ENCODE data around the gene CHMP1A. TPM values are rescaled to one million over a fixed set of nuclear protein-coding genes. Genes with fewer than 3 reads are reported as not detected.

The CHMP1A gene
- total and polyA plus RNA-seq, 2 donors (not counting 1 experiment from before 2014, with no cell fraction given): 61.0 to 66.2 TPM

DNA sequence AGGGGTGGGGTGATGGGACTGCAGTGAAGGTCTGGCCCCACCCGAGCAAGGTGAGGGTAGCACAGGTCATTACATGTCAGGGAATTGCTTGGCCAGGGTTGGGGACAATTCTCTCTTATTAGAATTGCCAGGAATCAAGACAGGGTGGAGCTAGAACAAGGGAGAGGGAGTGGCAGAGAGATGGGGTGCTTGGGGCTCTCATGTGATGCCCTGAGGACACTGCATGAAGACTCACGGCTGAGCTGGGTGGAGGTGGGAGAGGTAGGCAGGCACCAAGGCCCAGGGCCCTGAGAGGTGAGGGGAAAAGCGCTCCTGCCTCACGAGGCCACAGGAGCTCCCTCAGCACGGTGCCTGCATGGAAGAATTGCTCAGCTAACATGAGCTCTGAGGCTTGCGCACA lies 40.5 kb downstream of the CHMP1A start:
- no peak for TF ChIP-seq EZH2 (IDR thresholded peaks at IDR 0.05; ENCODE audit: low read length, missing control alignments)
- TF ChIP-seq, protein P1, sequence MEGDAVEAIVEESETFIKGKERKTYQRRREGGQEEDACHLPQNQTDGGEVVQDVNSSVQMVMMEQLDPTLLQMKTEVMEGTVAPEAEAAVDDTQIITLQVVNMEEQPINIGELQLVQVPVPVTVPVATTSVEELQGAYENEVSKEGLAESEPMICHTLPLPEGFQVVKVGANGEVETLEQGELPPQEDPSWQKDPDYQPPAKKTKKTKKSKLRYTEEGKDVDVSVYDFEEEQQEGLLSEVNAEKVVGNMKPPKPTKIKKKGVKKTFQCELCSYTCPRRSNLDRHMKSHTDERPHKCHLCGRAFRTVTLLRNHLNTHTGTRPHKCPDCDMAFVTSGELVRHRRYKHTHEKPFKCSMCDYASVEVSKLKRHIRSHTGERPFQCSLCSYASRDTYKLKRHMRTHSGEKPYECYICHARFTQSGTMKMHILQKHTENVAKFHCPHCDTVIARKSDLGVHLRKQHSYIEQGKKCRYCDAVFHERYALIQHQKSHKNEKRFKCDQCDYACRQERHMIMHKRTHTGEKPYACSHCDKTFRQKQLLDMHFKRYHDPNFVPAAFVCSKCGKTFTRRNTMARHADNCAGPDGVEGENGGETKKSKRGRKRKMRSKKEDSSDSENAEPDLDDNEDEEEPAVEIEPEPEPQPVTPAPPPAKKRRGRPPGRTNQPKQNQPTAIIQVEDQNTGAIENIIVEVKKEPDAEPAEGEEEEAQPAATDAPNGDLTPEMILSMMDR (conservative IDR thresholded peaks at IDR 0.05 in 1 of 2, IDR thresholded peaks at IDR 0.05 in 1 of 2; ENCODE audit: low read depth in 1 of 2, low read length in 2 of 2): no peak
- Histone ChIP-seq H3K4me2 (ENCODE audit: extremely low read depth, insufficient read depth, low read length) (no peak overlapping the region), H3K36me3 (ENCODE audit: control insufficient read depth, insufficient read depth, low read length) (no peaks in the 10 kb centered on the region), H2AFZ (ENCODE audit: low read length) (no peak overlapping the region), H3K27me3 (ENCODE audit: control insufficient read depth, insufficient read depth, low read length) (no peaks in the 10 kb centered on the region), H3K79me2 (ENCODE audit: control insufficient read depth, insufficient read depth, low read length) (no peaks in the 10 kb centered on the region), H3K9ac (ENCODE audit: insufficient read depth, low read length) (no peak overlapping the region), H3K4me1 (ENCODE audit: control insufficient read depth, extremely low read depth, insufficient read depth, low read length) (no peaks in the 10 kb centered on the region), H3K4me3 (replicated peaks in 1 of 4; ENCODE audit: control extremely low read depth in 1 of 4, insufficient read depth in 1 of 4, low read depth in 3 of 4, low read length in 4 of 4) (no peak overlapping the region), H3K27ac (ENCODE audit: insufficient read depth, low read length) (no peak overlapping the region), H4K20me1 (ENCODE audit: control insufficient read depth, extremely low read depth, insufficient read depth, low read length) (no peaks in the 10 kb centered on the region), H3K9me3 (ENCODE audit: control insufficient read depth, insufficient read depth, low read depth, low read length) (no peaks in the 10 kb centered on the region)
- no peak for DNase-seq (ENCODE audit: low read depth in 2 of 2)

DNA sequence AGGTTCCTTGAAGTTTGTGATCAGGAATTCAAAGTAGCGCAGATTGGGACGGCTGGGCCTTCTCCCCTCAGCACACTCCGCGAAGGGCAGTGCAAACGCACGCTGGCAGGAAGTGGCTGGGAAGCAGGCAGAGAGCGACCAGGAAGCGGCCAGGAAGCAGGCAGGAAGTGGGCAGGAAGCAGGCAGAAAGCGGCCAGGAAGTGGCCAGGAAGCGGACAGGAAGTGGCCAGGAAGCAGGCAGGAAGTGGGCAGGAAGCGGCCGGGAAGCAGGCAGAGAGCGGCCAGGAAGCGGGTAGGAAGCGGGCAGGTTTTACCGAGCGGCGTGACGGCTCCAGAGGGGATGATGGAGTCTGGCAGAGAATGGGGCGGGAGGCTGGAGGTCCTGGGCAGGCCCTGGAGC lies 40.9 kb downstream of the CHMP1A start:
- H2AFZ ChIP-seq (ENCODE audit: low read length): no peak overlapping the region
- H3K27me3 ChIP-seq (ENCODE audit: control insufficient read depth, insufficient read depth, low read length): no peaks in the 10 kb centered on the region
- H3K4me2 ChIP-seq (ENCODE audit: extremely low read depth, insufficient read depth, low read length): no peak overlapping the region
- no peaks in the 10 kb centered on the region for H3K9me3 ChIP-seq (ENCODE audit: control insufficient read depth, insufficient read depth, low read depth, low read length)
- H3K4me1 ChIP-seq (ENCODE audit: control insufficient read depth, extremely low read depth, insufficient read depth, low read length): no peaks in the 10 kb centered on the region
- H3K79me2 ChIP-seq (ENCODE audit: control insufficient read depth, insufficient read depth, low read length): no peaks in the 10 kb centered on the region
- no peaks in the 10 kb centered on the region for H4K20me1 ChIP-seq (ENCODE audit: control insufficient read depth, extremely low read depth, insufficient read depth, low read length)
- H3K9ac ChIP-seq (ENCODE audit: insufficient read depth, low read length): no peak overlapping the region
- no peak overlapping the region for H3K4me3 ChIP-seq (replicated peaks in 1 of 4; ENCODE audit: control extremely low read depth in 1 of 4, insufficient read depth in 1 of 4, low read depth in 3 of 4, low read length in 4 of 4)
- H3K36me3 ChIP-seq (ENCODE audit: control insufficient read depth, insufficient read depth, low read length): no peaks in the 10 kb centered on the region
- H3K27ac ChIP-seq (ENCODE audit: insufficient read depth, low read length): no peak overlapping the region
- no peak for DNase-seq (ENCODE audit: low read depth in 2 of 2)
- no peak for TF ChIP-seq EZH2 (IDR thresholded peaks at IDR 0.05; ENCODE audit: low read length, missing control alignments)
- TF ChIP-seq, protein P1 (conservative IDR thresholded peaks at IDR 0.05 in 1 of 2, IDR thresholded peaks at IDR 0.05 in 1 of 2; ENCODE audit: low read depth in 1 of 2, low read length in 2 of 2): no peak

DNA sequence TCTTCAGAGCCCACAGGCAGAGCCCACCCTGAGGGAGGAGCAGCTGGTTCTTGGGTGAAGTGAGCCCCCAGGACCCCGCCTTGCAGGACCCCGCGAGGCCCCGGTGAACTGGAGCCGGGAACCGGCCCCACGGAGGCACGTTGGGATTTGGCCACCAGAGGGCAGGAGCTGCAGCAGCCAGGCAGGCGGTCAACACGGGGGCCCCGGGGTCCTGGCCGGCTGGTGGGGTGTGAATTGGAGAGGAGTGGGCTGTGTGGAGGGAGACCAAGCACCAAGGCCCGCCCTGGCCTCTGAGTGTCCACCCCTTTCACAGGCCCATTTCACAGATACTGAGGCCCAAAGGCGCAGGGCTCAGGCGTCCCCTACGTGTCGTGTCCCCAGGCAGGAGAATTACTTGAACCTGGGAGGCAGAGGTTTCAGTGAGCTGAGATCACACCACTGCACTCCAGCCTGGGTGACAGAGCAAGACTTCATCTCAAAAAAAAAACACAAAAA lies 41.9 kb downstream of the CHMP1A start:
- H4K20me1 ChIP-seq (ENCODE audit: control insufficient read depth, extremely low read depth, insufficient read depth, low read length): no peaks in the 10 kb centered on the region
- no peaks in the 10 kb centered on the region for H3K27me3 ChIP-seq (ENCODE audit: control insufficient read depth, insufficient read depth, low read length)
- no peak for DNase-seq (ENCODE audit: low read depth in 2 of 2)
- H2AFZ ChIP-seq (ENCODE audit: low read length): no peak overlapping the region
- no peaks in the 10 kb centered on the region for H3K9me3 ChIP-seq (ENCODE audit: control insufficient read depth, insufficient read depth, low read depth, low read length)
- H3K79me2 ChIP-seq (ENCODE audit: control insufficient read depth, insufficient read depth, low read length): no peaks in the 10 kb centered on the region
- H3K4me2 ChIP-seq (ENCODE audit: extremely low read depth, insufficient read depth, low read length): no peak overlapping the region
- H3K36me3 ChIP-seq (ENCODE audit: control insufficient read depth, insufficient read depth, low read length): no peaks in the 10 kb centered on the region
- no peak overlapping the region for H3K4me3 ChIP-seq (replicated peaks in 1 of 4; ENCODE audit: control extremely low read depth in 1 of 4, insufficient read depth in 1 of 4, low read depth in 3 of 4, low read length in 4 of 4)
- no peak overlapping the region for H3K27ac ChIP-seq (ENCODE audit: insufficient read depth, low read length)
- no peaks in the 10 kb centered on the region for H3K4me1 ChIP-seq (ENCODE audit: control insufficient read depth, extremely low read depth, insufficient read depth, low read length)
- TF ChIP-seq, protein P1 (conservative IDR thresholded peaks at IDR 0.05 in 1 of 2, IDR thresholded peaks at IDR 0.05 in 1 of 2; ENCODE audit: low read depth in 1 of 2, low read length in 2 of 2): peak; percentile 35 to 60
- no peak for TF ChIP-seq EZH2 (IDR thresholded peaks at IDR 0.05; ENCODE audit: low read length, missing control alignments)
- H3K9ac ChIP-seq (ENCODE audit: insufficient read depth, low read length): no peak overlapping the region
